H1 (cell line): ENCODE data around the gene SCNN1G. TPM values are rescaled to one million over a fixed set of nuclear protein-coding genes. Genes with fewer than 3 reads are reported as not detected.

Experiments used
- EZH2 ChIP-seq: fragments of 200-600 bp; sonication (generic); IDR thresholded peaks from 2 replicates; pipeline ENCODE4 v1.7.1; 2012; ENCODE audit warnings: low read depth, mild to moderate bottlenecking, moderate library complexity, low read length, inconsistent platforms; ENCODE audit not compliant: severe bottlenecking
- SP2 ChIP-seq: IDR thresholded peaks from 2 replicates; pipeline ENCODE4 v1.6.1; 2012; ENCODE audit warnings: mild to moderate bottlenecking, low read length, inconsistent platforms
- TEAD4 ChIP-seq: IDR thresholded peaks from 2 replicates; pipeline ENCODE4 v1.6.1; 2012; ENCODE audit warnings: low read depth, low read length, inconsistent platforms, mixed read lengths
- polyA plus RNA-seq, 7 experiments: library from polyadenylated mRNA; depleted of rRNA in 3 of 7; stranded (reverse) in 5 of 7; unstranded in 2 of 7; fragments of >200 nt in 5 of 7; fragments of 200-250 nt in 2 of 7; gene quantifications; 1 replicate in 5 of 7; 2 replicates in 1 of 7; 4 replicates in 1 of 7; pipeline versions ENCODE4 v1.2.1 to v1.2.3, GENCODE V29; 2011 to 2013; ENCODE audit warnings: missing spikeins in 2 of 7, mixed read lengths in 2 of 7
- total RNA-seq: library from RNA; stranded (reverse); fragmentation: NEBNext Ultra II Directional; extraction: Animal tissue kit (Norgen Biotek cat#: 25700); gene quantifications from 2 replicates; pipeline ENCODE4 v1.2.1, GENCODE V29; 2021
- TF ChIP-seq, protein P1 (sequence below): IDR thresholded peaks from 2 replicates; pipeline ENCODE4 v1.6.1; 2012; ENCODE audit warnings: inconsistent platforms

SCNN1G gene
- total and polyA plus RNA-seq, 2 of the 8 experiments (the other 6 are each of a cell fraction or from before 2014, with no cell fraction given): 0.73 to 1.1 TPM

DNA sequence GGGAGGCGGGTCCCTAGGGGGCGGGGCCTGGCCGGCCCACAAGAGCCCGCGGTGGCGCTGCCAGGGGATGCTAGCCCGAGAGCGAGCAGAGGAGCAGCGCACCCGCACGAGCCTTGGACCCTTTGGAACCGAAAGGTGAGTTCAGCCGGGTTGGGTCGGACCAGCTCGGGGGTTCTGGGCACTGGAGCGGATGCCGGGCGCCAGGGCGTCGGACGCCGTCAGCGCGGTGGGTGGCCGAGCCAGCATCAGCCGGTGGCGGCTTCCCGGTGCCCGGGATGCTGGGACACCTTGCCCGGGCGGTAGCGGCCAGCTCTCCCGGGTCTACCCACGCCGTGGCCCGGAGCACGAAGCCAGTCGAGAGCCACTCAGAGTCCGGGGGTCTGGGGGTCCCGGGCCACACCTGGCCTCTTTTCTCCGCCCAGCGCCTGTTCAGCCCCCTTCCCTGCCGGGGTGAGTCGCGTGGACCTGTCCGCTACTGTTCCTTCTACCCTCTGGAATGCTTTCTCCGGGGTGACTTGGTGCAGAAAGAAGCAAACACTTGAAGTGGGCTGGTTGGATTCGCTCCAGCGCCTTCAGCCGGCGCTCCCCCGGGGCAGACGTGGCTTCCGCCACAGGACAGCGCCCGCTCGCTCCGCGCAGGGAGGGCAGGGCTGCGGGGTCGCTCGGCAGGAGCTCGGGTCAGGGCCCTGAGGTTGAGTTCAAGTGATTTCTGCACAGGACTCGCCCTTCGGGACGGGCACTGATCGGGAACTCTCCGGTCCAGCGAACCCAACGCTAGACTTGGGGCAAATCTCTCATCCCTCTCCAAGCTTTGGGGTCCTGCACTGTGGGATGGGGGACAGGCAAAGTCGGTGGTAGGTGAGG is at the start of gene SCNN1G (continued):
- no peak for TF ChIP-seq TEAD4
- TF ChIP-seq EZH2: peak; percentile 65
- no peak for TF ChIP-seq SP2
- TF ChIP-seq, protein P1, sequence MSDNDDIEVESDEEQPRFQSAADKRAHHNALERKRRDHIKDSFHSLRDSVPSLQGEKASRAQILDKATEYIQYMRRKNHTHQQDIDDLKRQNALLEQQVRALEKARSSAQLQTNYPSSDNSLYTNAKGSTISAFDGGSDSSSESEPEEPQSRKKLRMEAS: 0 out of 2 replicates have a peak, but pooled peaks have one; percentile 7
